ENCODE measurements around the gene SPC25.

SPC25 gene

DNA sequence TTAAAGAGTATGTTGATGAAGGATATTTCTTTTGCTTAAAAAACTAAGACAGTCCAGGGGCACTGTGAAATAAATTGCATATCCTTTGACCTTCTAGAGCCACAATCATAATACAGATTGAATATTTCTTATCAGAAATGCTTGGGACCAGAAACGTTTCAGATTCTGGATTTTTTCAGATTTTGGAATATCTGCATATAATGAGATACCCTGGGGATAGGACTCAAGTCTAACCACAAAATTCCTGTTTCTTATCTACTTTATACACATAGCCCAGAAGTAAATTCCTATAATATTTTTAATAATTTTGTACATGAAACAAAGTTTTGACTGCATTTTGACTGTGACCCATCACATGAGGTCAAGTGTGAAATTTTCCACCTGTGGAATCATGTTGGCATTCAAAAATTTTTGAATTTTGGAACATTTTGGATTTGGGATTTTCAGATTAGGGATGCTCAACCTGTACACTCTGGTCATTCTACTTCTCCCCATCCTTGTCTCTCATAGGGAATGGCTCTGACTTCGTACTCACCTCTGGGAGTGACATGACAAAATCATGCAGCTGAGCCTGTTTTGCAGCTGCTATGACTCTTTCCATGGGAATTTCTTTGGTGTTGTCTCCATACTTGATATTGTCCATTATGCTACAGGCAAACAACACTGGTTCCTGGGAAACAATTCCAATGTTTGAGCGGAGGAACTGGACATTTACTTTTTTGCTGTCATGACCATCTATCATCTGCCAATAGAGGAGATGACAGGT lies 36.6 kb upstream of the SPC25 start:
- Histone ChIP-seq H3K9me3 (ENCODE audit: control insufficient read depth, low read length) (no peaks in the 10 kb centered on the region), H3K36me3 (ENCODE audit: control insufficient read depth, insufficient read depth, low read length) (no peaks in the 10 kb centered on the region), H3K27ac (ENCODE audit: insufficient read depth, low read depth, low read length, poor library complexity, severe bottlenecking) (no peak overlapping the region), H3K4me1 (ENCODE audit: control insufficient read depth, insufficient read depth, low read length) (no peaks in the 10 kb centered on the region), H3K27me3 (ENCODE audit: control insufficient read depth, insufficient read depth, low read length, poor library complexity, severe bottlenecking) (no peaks in the 10 kb centered on the region), H3K4me3 (ENCODE audit: insufficient read depth, low read depth, low read length) (no peak overlapping the region)
- WGBS, 2 experiments = 93 to 94% methylated on average over 2 to 3 of the region's 3 CpGs

DNA sequence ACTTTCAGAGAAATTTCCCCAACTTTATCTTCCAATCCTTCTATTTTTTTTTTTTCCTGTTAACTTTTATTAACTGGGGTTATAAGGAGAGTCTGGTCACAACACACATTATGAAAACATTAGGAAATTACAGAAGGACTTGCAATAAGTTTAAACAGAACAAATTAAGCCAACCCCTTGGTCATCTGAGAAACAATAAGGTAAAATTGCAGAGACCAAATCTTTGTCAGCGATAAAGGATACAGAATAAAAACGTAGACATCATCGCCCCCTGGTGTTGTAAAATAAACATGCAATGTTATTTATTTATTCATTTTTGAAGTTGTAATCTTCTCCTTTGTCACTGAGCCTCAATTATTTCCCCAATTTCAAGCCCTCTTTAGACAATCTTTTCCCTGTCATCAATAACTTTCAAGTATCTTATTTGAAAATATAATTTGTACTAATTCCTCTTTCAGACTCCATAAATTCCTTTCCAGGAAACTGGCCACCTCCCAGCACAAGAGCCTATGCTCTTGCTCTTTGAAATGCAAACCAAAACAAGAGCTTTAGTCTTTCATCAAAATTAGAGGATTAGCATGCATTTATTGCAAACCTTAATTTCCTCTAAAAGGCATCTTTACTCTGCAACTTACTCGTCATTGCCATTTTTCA lies 30.4 kb upstream of the SPC25 start:
- no peak overlapping the region for H3K4me3 ChIP-seq (ENCODE audit: insufficient read depth, low read depth, low read length)
- no peaks in the 10 kb centered on the region for H3K4me1 ChIP-seq (ENCODE audit: control insufficient read depth, insufficient read depth, low read length)
- H3K9me3 ChIP-seq (ENCODE audit: control insufficient read depth, low read length) = peaks cover under 1% of the 10 kb centered on the region
- H3K27me3 ChIP-seq (ENCODE audit: control insufficient read depth, insufficient read depth, low read length, poor library complexity, severe bottlenecking) = no peaks in the 10 kb centered on the region
- 28 to 97% methylated on average over 1 to 4 of the region's 4 CpGs for WGBS, 2 experiments
- H3K27ac ChIP-seq (ENCODE audit: insufficient read depth, low read depth, low read length, poor library complexity, severe bottlenecking) = no peak overlapping the region
- no peaks in the 10 kb centered on the region for H3K36me3 ChIP-seq (ENCODE audit: control insufficient read depth, insufficient read depth, low read length)

DNA sequence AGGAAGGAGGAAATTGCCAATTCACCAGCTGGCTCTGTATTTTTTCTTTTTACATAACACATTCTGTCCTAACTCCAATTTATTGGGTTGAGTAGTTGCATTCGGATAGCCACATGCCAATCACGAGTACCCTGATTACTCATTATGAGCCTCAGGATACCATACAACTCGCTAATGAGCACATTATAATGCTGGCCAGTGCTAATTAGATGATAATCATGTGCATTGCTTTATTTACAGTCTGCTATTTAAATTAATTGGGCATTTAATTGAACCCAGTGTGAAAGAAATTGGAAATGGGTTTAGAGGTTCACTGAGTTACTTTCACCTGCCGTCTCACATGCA lies 26.1 kb upstream of the SPC25 start:
- no peaks in the 10 kb centered on the region for H3K36me3 ChIP-seq (ENCODE audit: control insufficient read depth, insufficient read depth, low read length)
- H3K27ac ChIP-seq (ENCODE audit: insufficient read depth, low read depth, low read length, poor library complexity, severe bottlenecking) = no peak overlapping the region
- H3K9me3 ChIP-seq (ENCODE audit: control insufficient read depth, low read length) = peaks cover 3% of the 10 kb centered on the region
- no peaks in the 10 kb centered on the region for H3K27me3 ChIP-seq (ENCODE audit: control insufficient read depth, insufficient read depth, low read length, poor library complexity, severe bottlenecking)
- no peaks in the 10 kb centered on the region for H3K4me1 ChIP-seq (ENCODE audit: control insufficient read depth, insufficient read depth, low read length)
- WGBS, 2 experiments = 95 to 96% methylated on average over 4 of the region's 4 CpGs
- H3K4me3 ChIP-seq (ENCODE audit: insufficient read depth, low read depth, low read length) = no peak overlapping the region

DNA sequence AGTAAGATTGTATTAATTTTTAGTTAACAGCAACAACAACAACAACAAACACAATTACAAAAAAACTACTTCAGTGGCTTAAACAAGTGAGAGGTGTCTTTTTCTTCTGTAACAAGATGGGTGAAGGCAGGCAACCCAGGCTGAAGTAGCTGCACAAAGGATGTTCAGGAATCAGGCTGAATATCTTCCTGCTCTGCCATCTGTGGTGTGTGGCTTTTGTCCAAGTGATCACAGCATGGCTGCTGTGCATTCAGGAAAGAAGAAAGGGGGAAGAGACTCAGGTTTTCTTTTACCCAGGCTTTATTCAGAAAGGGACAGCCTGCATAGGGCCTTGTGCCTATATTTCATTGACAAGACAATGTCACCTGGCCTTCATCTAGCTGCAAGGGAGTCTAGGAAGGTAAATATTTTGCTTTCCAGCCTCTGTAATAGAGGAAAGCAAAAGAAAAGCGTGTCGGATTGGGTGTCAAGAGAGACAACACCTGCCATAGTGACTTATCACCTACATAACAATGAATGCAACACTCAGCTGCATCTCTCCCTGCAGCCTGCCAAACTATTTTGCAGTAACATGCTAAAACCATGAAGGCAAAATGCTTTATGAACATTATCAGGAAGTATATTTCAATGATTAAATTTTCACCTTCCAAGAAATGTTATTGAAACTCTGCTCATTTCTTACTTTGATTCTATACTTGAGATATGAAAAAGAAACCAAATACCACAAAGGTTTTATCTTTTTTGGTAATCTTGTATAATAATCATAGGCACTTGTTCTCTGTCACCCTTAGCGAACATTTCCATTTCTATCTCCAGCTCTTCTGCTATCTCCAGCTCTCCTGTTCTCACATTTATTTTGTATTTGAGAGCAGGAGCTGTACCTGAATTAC lies 25.5 kb upstream of the SPC25 start:
- H3K9me3 ChIP-seq (ENCODE audit: control insufficient read depth, low read length) = peaks cover 3% of the 10 kb centered on the region
- H3K27me3 ChIP-seq (ENCODE audit: control insufficient read depth, insufficient read depth, low read length, poor library complexity, severe bottlenecking) = no peaks in the 10 kb centered on the region
- no peaks in the 10 kb centered on the region for H3K4me1 ChIP-seq (ENCODE audit: control insufficient read depth, insufficient read depth, low read length)
- H3K36me3 ChIP-seq (ENCODE audit: control insufficient read depth, insufficient read depth, low read length) = no peaks in the 10 kb centered on the region
- WGBS, 2 experiments = 98 to 100% methylated on average over 3 of the region's 3 CpGs
- no peak overlapping the region for H3K4me3 ChIP-seq (ENCODE audit: insufficient read depth, low read depth, low read length)
- H3K27ac ChIP-seq (ENCODE audit: insufficient read depth, low read depth, low read length, poor library complexity, severe bottlenecking) = no peak overlapping the region

DNA sequence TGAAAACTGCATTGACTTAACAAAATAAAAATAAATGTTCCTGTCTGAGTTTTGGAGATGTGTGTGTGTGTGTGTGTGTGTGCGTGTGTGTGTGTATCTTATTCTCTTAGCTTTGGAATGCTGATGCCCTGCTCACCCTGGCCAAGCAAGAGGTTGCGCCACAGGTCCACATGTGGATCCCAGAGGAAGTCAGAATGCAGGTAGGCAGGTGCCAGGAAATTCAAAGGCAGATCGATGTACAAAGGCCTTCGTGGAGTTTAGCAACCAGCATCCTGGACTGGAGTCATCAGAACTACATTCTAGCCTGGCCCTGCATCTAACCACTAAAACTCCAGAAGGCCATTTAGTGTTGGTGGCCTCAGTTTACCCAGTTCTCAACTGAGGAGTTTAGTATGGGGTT lies 23.3 kb upstream of the SPC25 start:
- no peaks in the 10 kb centered on the region for H3K27me3 ChIP-seq (ENCODE audit: control insufficient read depth, insufficient read depth, low read length, poor library complexity, severe bottlenecking)
- no peak overlapping the region for H3K27ac ChIP-seq (ENCODE audit: insufficient read depth, low read depth, low read length, poor library complexity, severe bottlenecking)
- peaks cover 3% of the 10 kb centered on the region for H3K9me3 ChIP-seq (ENCODE audit: control insufficient read depth, low read length)
- WGBS, 2 experiments = 87 to 88% methylated on average over 4 of the region's 4 CpGs
- H3K4me1 ChIP-seq (ENCODE audit: control insufficient read depth, insufficient read depth, low read length) = peaks cover 15% of the 10 kb centered on the region
- no peak overlapping the region for H3K4me3 ChIP-seq (ENCODE audit: insufficient read depth, low read depth, low read length)
- no peaks in the 10 kb centered on the region for H3K36me3 ChIP-seq (ENCODE audit: control insufficient read depth, insufficient read depth, low read length)

DNA sequence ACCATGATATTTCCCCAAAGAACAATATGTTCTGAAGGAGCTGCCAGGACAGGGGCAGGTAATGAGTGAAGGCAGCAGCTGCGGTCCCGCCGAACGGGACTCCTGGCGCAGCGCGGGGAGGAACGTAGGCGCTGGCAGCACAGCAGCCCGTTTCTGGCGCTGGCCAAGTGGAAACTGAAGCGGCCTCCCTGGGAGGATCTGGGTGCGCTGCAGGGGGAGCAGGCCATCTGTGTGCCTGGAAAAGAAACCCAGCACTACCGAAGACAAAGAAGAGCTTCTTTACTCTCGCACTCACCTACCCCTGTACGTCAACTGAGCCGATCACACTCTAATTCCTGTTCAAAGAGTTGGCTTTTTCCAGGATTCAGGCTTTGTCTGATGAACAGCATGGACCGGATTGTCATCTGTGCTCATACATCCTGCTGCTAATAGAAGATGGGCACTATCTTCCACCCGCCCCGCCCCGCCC lies 22.7 kb upstream of the SPC25 start:
- Histone ChIP-seq H3K4me1 (ENCODE audit: control insufficient read depth, insufficient read depth, low read length) (peaks cover 17% of the 10 kb centered on the region), H3K36me3 (ENCODE audit: control insufficient read depth, insufficient read depth, low read length) (no peaks in the 10 kb centered on the region), H3K27me3 (ENCODE audit: control insufficient read depth, insufficient read depth, low read length, poor library complexity, severe bottlenecking) (no peaks in the 10 kb centered on the region), H3K9me3 (ENCODE audit: control insufficient read depth, low read length) (peaks cover 3% of the 10 kb centered on the region), H3K4me3 (ENCODE audit: insufficient read depth, low read depth, low read length) (no peak overlapping the region), H3K27ac (ENCODE audit: insufficient read depth, low read depth, low read length, poor library complexity, severe bottlenecking) (no peak overlapping the region)
- WGBS, 2 experiments = 67 to 72% methylated on average over 21 of the region's 21 CpGs

DNA sequence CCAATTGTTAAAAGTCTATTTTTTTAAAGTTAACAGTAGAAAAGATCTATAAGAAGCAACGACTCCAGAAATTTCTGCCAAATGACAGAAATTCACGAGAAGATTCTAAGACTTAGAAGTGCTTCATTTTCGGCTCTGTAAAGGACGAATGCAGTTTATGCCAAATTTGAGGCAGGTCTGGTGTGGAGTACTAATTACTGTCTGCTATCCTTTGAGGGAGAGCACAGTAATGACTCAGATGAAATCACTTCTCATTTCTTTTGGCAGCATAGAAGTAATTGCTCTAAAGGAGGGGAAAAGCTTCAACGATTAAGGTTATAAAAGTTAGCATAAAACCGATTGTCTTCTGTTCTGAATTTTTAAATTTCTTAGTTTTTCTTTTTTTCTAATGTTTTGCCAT lies 22.2 kb upstream of the SPC25 start:
- H3K9me3 ChIP-seq (ENCODE audit: control insufficient read depth, low read length) = peaks cover 3% of the 10 kb centered on the region
- no peaks in the 10 kb centered on the region for H3K27me3 ChIP-seq (ENCODE audit: control insufficient read depth, insufficient read depth, low read length, poor library complexity, severe bottlenecking)
- peaks cover 22% of the 10 kb centered on the region for H3K4me1 ChIP-seq (ENCODE audit: control insufficient read depth, insufficient read depth, low read length)
- H3K27ac ChIP-seq (ENCODE audit: insufficient read depth, low read depth, low read length, poor library complexity, severe bottlenecking) = no peak overlapping the region
- no peaks in the 10 kb centered on the region for H3K36me3 ChIP-seq (ENCODE audit: control insufficient read depth, insufficient read depth, low read length)
- 90% methylated on average over 6 of the region's 6 CpGs for WGBS, 2 experiments
- H3K4me3 ChIP-seq (ENCODE audit: insufficient read depth, low read depth, low read length) = no peak overlapping the region

DNA sequence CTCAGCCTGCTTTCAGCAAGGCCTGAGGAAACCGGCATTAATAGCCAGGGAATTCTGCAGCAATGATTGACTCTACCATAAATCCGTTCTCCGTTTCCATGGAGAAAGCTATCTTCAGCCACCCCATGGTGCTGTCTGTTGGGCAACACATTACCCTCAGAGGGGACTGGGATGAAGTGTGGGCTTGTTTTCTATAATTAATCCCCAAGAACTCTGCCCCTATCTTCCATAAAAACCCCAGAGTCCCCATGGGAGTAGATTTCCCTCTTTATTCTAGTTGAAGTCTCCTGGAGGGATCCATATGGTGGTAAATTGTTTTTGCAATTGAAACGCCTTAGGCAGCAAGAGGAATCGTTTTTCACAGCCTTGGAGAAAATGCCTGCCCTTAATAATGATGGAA lies 20.1 kb upstream of the SPC25 start:
- Histone ChIP-seq H3K4me1 (ENCODE audit: control insufficient read depth, insufficient read depth, low read length) (peaks cover 24% of the 10 kb centered on the region), H3K4me3 (ENCODE audit: insufficient read depth, low read depth, low read length) (no peak overlapping the region), H3K36me3 (ENCODE audit: control insufficient read depth, insufficient read depth, low read length) (no peaks in the 10 kb centered on the region), H3K9me3 (ENCODE audit: control insufficient read depth, low read length) (no peaks in the 10 kb centered on the region), H3K27ac (ENCODE audit: insufficient read depth, low read depth, low read length, poor library complexity, severe bottlenecking) (no peak overlapping the region), H3K27me3 (ENCODE audit: control insufficient read depth, insufficient read depth, low read length, poor library complexity, severe bottlenecking) (no peaks in the 10 kb centered on the region)
- 38 to 42% methylated on average over 5 of the region's 5 CpGs for WGBS, 2 experiments

DNA sequence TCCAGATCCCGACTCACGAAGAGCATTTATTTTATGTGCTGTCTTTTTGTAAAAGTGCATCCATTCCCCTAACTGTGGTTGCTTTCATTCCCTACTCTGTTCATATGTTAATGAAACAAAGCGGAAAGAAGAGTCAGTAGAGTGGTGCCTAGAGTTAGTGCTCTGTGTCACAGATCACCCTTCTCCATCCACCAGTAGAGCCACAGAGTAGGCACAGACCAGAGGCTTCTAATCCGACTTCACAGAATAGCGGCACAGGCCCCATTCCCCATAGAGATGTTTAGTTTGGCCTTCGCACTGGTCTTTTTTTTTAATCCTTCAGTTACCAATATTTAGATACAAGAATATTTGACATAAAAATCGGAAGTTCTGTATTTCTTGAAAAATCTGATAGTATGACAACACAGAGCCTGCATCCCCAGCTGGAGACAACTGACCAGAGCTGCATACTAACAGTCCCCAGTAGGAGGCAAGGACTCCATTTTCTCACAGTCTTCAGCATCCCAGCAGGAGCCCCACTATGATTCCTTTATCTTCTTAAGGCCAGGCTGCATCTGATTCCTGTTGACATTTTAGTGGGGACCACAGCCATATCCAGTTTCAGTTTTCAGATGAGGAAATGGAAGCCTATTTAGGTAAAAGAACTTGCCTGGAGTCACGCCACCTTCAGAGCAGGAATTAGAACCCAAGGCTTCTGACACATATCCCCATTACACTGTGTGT lies 17.9 kb upstream of the SPC25 start:
- H3K27ac ChIP-seq (ENCODE audit: insufficient read depth, low read depth, low read length, poor library complexity, severe bottlenecking) = no peak overlapping the region
- no peaks in the 10 kb centered on the region for H3K27me3 ChIP-seq (ENCODE audit: control insufficient read depth, insufficient read depth, low read length, poor library complexity, severe bottlenecking)
- peaks cover 24% of the 10 kb centered on the region for H3K4me1 ChIP-seq (ENCODE audit: control insufficient read depth, insufficient read depth, low read length)
- H3K36me3 ChIP-seq (ENCODE audit: control insufficient read depth, insufficient read depth, low read length) = no peaks in the 10 kb centered on the region
- H3K4me3 ChIP-seq (ENCODE audit: insufficient read depth, low read depth, low read length) = no peak overlapping the region
- no peaks in the 10 kb centered on the region for H3K9me3 ChIP-seq (ENCODE audit: control insufficient read depth, low read length)
- 60 to 66% methylated on average over 7 to 8 of the region's 8 CpGs for WGBS, 2 experiments
